Endothelial cell of umbilical vein (primary cell): ENCODE data around the gene FER. TPM values are rescaled to one million over a fixed set of nuclear protein-coding genes. Genes with fewer than 3 reads are reported as not detected.

Source experiments
- BruUV-seq: library from RNA; stranded (reverse); fragments of 400-500 nt; replicated peaks from 2 replicates; lab custom pipeline; 2021; lab: Mats Ljungman, UMichigan
- CTCF ChIA-PET: fragments of 300-600, 350-600 bp; sonication (Branson Sonifier 250); formaldehyde crosslinking; loops from one replicate; lab custom pipeline; 2021; ENCODE audit warnings: antibody characterized with exemption, inconsistent platforms; lab: Charles Lee
- POLR2A ChIA-PET: fragments of 300-600, 350-600 bp; sonication (Branson Sonifier 250); formaldehyde crosslinking; loops from one replicate; lab custom pipeline; 2021; ENCODE audit warnings: antibody characterized with exemption, inconsistent platforms; lab: Charles Lee
- DNase-seq: peaks from one replicate; pipeline ENCODE4 v3.0.0-alpha.2; 2011; ENCODE audit warnings: low read depth, low spot score
- FAIRE-seq: peaks from 2 replicates; lab custom pipeline; 2011; peaks lifted over from hg19 to GRCh38; lab: Jason Lieb, UNC
- H2AFZ ChIP-seq: 2 replicates; pipeline ENCODE4 v1.6.0; 2012; ENCODE audit warnings: low read depth, low read length, control low read depth, inconsistent platforms
- H3K27ac ChIP-seq: 2 replicates; pipeline ENCODE4 v1.5.1; 2011; ENCODE audit warnings: low read depth, mild to moderate bottlenecking, control low read depth, low read length, moderate library complexity; ENCODE audit not compliant: insufficient read depth
- H3K27me3 ChIP-seq, 2 experiments: 2 replicates each; pipeline versions ENCODE4 v1.6.0 to v1.6.1; 2011; ENCODE audit warnings: low read length in 2 of 2, mixed read lengths in 1 of 2; ENCODE audit not compliant: control insufficient read depth in 2 of 2, insufficient read depth in 2 of 2
- H3K36me3 ChIP-seq, 2 experiments: 2 replicates in 1 of 2; 3 replicates in 1 of 2; pipeline ENCODE4 v1.5.1; 2011; ENCODE audit warnings: low read length in 2 of 2, mild to moderate bottlenecking in 1 of 2, moderate library complexity in 1 of 2; ENCODE audit not compliant: control insufficient read depth in 2 of 2, insufficient read depth in 2 of 2; ENCODE audit errors: extremely low read depth in 1 of 2
- H3K4me1 ChIP-seq: 3 replicates; pipeline ENCODE4 v1.5.1; 2011; ENCODE audit warnings: mild to moderate bottlenecking, low read length; ENCODE audit not compliant: control insufficient read depth, insufficient read depth; ENCODE audit errors: extremely low read depth
- H3K4me2 ChIP-seq: 2 replicates; pipeline ENCODE4 v1.6.1; 2011; ENCODE audit warnings: low read length, control low read depth, mixed read lengths; ENCODE audit not compliant: insufficient read depth
- H3K4me3 ChIP-seq, 3 experiments: fragments of 200-600 bp in 1 of 3; sonication (generic), shearing (Covaris generic) in 1 of 3; replicated peaks in 1 of 3; 2 replicates each; pipeline ENCODE4 v1.5.1; 2011 to 2016; ENCODE audit warnings: control low read depth in 3 of 3, low read length in 3 of 3, mild to moderate bottlenecking in 2 of 3, inconsistent platforms in 1 of 3, low read depth in 1 of 3, moderate library complexity in 1 of 3; ENCODE audit not compliant: insufficient read depth in 1 of 3
- H3K79me2 ChIP-seq: 2 replicates; pipeline ENCODE4 v1.6.0; 2012; ENCODE audit warnings: low read length, inconsistent platforms; ENCODE audit not compliant: control insufficient read depth, insufficient read depth
- H3K9ac ChIP-seq: replicated peaks from 2 replicates; pipeline ENCODE3; 2011; ENCODE audit warnings: low read length, control low read depth; ENCODE audit not compliant: insufficient read depth; ENCODE audit errors: extremely low read depth
- H3K9me1 ChIP-seq: replicated peaks from 3 replicates; pipeline ENCODE4 v1.6.0; 2011; ENCODE audit warnings: mild to moderate bottlenecking, low read length; ENCODE audit not compliant: control insufficient read depth, insufficient read depth; ENCODE audit errors: extremely low read depth
- H3K9me3 ChIP-seq: replicated peaks from 2 replicates; pipeline ENCODE4 v1.5.1; 2012; ENCODE audit warnings: low read length, inconsistent platforms; ENCODE audit not compliant: control insufficient read depth, insufficient read depth
- H4K20me1 ChIP-seq: replicated peaks from 2 replicates; pipeline ENCODE3; 2011; ENCODE audit warnings: mild to moderate bottlenecking, low read length; ENCODE audit not compliant: control insufficient read depth, insufficient read depth; ENCODE audit errors: extremely low read depth
- CTCF ChIP-seq, 2 donors: IDR thresholded peaks; 1 replicate in 1 of 2; 2 replicates in 1 of 2; pipeline ENCODE4 v1.5.1; 2011; ENCODE audit warnings: low read length in 2 of 2, mild to moderate bottlenecking in 2 of 2, moderate library complexity in 2 of 2, control low read depth in 1 of 2, inconsistent platforms in 1 of 2, low read depth in 1 of 2; ENCODE audit not compliant: insufficient read depth in 1 of 2; ENCODE audit errors: extremely low read depth in 1 of 2
- EZH2 ChIP-seq: IDR thresholded peaks from 2 replicates; pipeline ENCODE4 v1.6.1; 2012; ENCODE audit warnings: borderline replicate concordance, low read depth, mild to moderate bottlenecking, moderate library complexity, low read length, inconsistent platforms; ENCODE audit not compliant: severe bottlenecking
- FOS ChIP-seq: IDR thresholded peaks from 2 replicates; pipeline ENCODE4 v1.6.1; 2011; ENCODE audit warnings: mild to moderate bottlenecking, low read length, moderate library complexity, borderline replicate concordance; ENCODE audit not compliant: insufficient read depth
- GATA2 ChIP-seq: IDR thresholded peaks from 2 replicates; pipeline ENCODE4 v1.7.0; 2011; ENCODE audit warnings: low read depth, mild to moderate bottlenecking, moderate library complexity, mixed read lengths, low read length; ENCODE audit not compliant: insufficient read length, insufficient read depth
- JUN ChIP-seq: IDR thresholded peaks from 2 replicates; pipeline ENCODE4 v1.6.1; 2011; ENCODE audit warnings: borderline replicate concordance, low read depth; ENCODE audit not compliant: insufficient read length, insufficient read depth
- MAX ChIP-seq: IDR thresholded peaks from 2 replicates; pipeline ENCODE4 v1.6.1; 2011; ENCODE audit not compliant: insufficient read depth, insufficient read length
- MYC ChIP-seq: IDR thresholded peaks from one replicate; pipeline ENCODE4 v1.6.1; 2011; ENCODE audit warnings: mild to moderate bottlenecking, low read depth, low read length
- POLR2A ChIP-seq: IDR thresholded peaks from 2 replicates; pipeline ENCODE4 v1.6.1; 2012; ENCODE audit warnings: low read depth, mild to moderate bottlenecking, control low read depth, low read length
- POLR2AphosphoS5 ChIP-seq: IDR thresholded peaks from 2 replicates; pipeline ENCODE4 v1.6.1; 2012; ENCODE audit warnings: low read depth, mild to moderate bottlenecking, control low read depth, low read length, moderate library complexity; ENCODE audit not compliant: insufficient read depth
- dilution Hi-C: fragments of 300-500 bp; cut with MboI; formaldehyde crosslinking; loops from one replicate; pipeline ENCODE4 v1.15.0; 2019; ENCODE audit warnings: low sequenced_read_pairs; ENCODE audit not compliant: extremely low pct_ligation_motif_present
- intact Hi-C: fragments of 100-400 bp; cut with micrococcal nuclease; formaldehyde crosslinking; loops from one replicate; pipeline ENCODE4 v1.10.0; 2022
- polyA plus RNA-seq, 4 experiments: library from polyadenylated mRNA; depleted of rRNA in 3 of 4; stranded (reverse) in 3 of 4; unstranded in 1 of 4; fragments of >200 nt; gene quantifications; 2 replicates each; pipeline versions ENCODE4 v1.2.1 to v1.2.3, GENCODE V29; 2011 to 2012; ENCODE audit warnings: missing spikeins in 1 of 4
- total RNA-seq: library from RNA; stranded (reverse); gene quantifications from 2 replicates; pipeline ENCODE4 v1.2.3, GENCODE V29; 2021

FER gene
- total and polyA plus RNA-seq, 2 donors (not counting 3 experiments of a cell fraction or from before 2014, with no cell fraction given), result 2.3 to 27.5 TPM

GRCh38 chr5:109111680-109112079, 364.0 kb downstream of the FER start:
- POLR2A ChIA-PET, result no interaction called here
- no peaks in the 10 kb centered on the region for H3K36me3 ChIP-seq
- no TSS peak for BruUV-seq
- peaks cover 11% of the 10 kb centered on the region for H3K4me1 ChIP-seq
- H3K9me1 ChIP-seq, result no peaks in the 10 kb centered on the region
- dilution Hi-C loops (no loop called here), intact Hi-C loops (no loop called here)
- H3K4me3 ChIP-seq, result no peak overlapping the region
- no peak overlapping the region for H2AFZ ChIP-seq
- H3K9me3 ChIP-seq, result no peaks in the 10 kb centered on the region
- FAIRE-seq (no peak), DNase-seq (no peak)
- H3K27me3 ChIP-seq, result no peaks in the 10 kb centered on the region
- peak overlapping the region; percentile 31 for H3K27ac ChIP-seq
- no peak overlapping the region for H3K4me2 ChIP-seq
- H3K9ac ChIP-seq, result no peak overlapping the region
- no peaks in the 10 kb centered on the region for H4K20me1 ChIP-seq
- CTCF ChIA-PET, result no interaction called here
- H3K79me2 ChIP-seq, result no peaks in the 10 kb centered on the region
- TF ChIP-seq CTCF (IDR thresholded peaks at IDR 0.05; ENCODE audit: extremely low read depth in 1 of 2, insufficient read depth in 1 of 2, low read depth in 1 of 2, low read length in 2 of 2) (no peak), POLR2A (no peak), GATA2 (no peak), JUN (no peak), MAX (no peak), EZH2 (no peak)

- H3K27me3 ChIP-seq, result no peaks in the 10 kb centered on the region
- H3K27ac ChIP-seq, result no peak overlapping the region
- H3K36me3 ChIP-seq, result no peaks in the 10 kb centered on the region
- H2AFZ ChIP-seq, result no peak overlapping the region
- H3K9me1 ChIP-seq, result no peaks in the 10 kb centered on the region
- no peaks in the 10 kb centered on the region for H3K9me3 ChIP-seq
- TF ChIP-seq EZH2, result no peak
- TF ChIP-seq FOS, result no peak
- no peak for TF ChIP-seq MAX
- no peak for TF ChIP-seq GATA2
- no peak for TF ChIP-seq POLR2AphosphoS5
- no peak for TF ChIP-seq MYC
- no peak for TF ChIP-seq POLR2A
- TF ChIP-seq CTCF (IDR thresholded peaks at IDR 0.05; ENCODE audit: extremely low read depth in 1 of 2, insufficient read depth in 1 of 2, low read depth in 1 of 2, low read length in 2 of 2), result no peak
- TF ChIP-seq JUN, result no peak
- FAIRE-seq (no peak), DNase-seq (no peak)
- intact Hi-C loops, result no loop called here
- H3K79me2 ChIP-seq, result no peaks in the 10 kb centered on the region
- no peak overlapping the region for H3K9ac ChIP-seq
- CTCF ChIA-PET, result no interaction called here
- dilution Hi-C loops, result no loop called here
- H3K4me3 ChIP-seq, result no peak overlapping the region
- H3K4me1 ChIP-seq, result peaks cover 6% of the 10 kb centered on the region
- H4K20me1 ChIP-seq, result no peaks in the 10 kb centered on the region
- no peak overlapping the region for H3K4me2 ChIP-seq
- no TSS peak for BruUV-seq
- POLR2A ChIA-PET, result no interaction called here
Observed at GRCh38 chr5:109113608-109114007, 365.9 kb downstream of the FER start.
